GM23248 (cell line): Measurements from ENCODE around the gene PAPLN.

Experiments used
- EZH2 ChIP-seq: fragments of 200-600 bp; sonication (generic); IDR thresholded peaks from 2 replicates; pipeline ENCODE4 v1.6.1; 2018; ENCODE audit warnings: antibody characterized with exemption, mild to moderate bottlenecking; ENCODE audit not compliant: insufficient read depth, poor library complexity, severe bottlenecking
- EZH2phosphoT487 ChIP-seq: fragments of 200-600 bp; sonication (generic); IDR thresholded peaks from 2 replicates; pipeline ENCODE4 v1.6.1; 2018; ENCODE audit warnings: antibody characterized with exemption, moderate library complexity, mild to moderate bottlenecking, low read depth; ENCODE audit not compliant: insufficient read depth

DNA sequence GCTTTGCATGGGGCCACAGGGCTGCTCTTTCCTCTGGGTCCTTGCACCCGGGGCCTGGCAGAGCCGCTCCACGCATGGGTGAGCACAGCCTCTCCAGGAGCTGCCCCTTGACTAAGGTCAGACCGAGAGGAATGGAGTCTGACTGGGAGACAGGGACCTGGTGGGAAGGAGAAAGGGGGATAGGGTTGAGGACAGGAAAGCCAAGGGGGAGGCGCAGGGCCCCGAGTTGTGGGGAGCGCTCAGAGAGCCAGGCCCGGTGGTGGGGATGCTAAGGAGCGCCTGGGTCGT, 16.0 kb downstream of the PAPLN start:
- TF ChIP-seq EZH2 (no peak), EZH2phosphoT487 (no peak)
